ENCODE measurements around the gene ORC6. TPM values are rescaled to one million over a fixed set of nuclear protein-coding genes. Genes with fewer than 3 reads are reported as not detected.

Gene ORC6
- total RNA-seq, 2 experiments from 2014 or later = 29.2 to 37.5 TPM

- H3K4me3 Mint-ChIP-seq = no peak overlapping the region
- CTCF ChIA-PET = interaction anchor here (1.4 kb wide), 1 partner anchor 10 kb away, joined by 5 read pairs; no protein-coding TSS in a partner anchor
- H3K27ac Mint-ChIP-seq = no peak overlapping the region
- no peaks in the 10 kb centered on the region for H3K4me1 Mint-ChIP-seq
- H3K9me3 Mint-ChIP-seq = peaks cover 7% of the 10 kb centered on the region
- H3K27me3 Mint-ChIP-seq = no peaks in the 10 kb centered on the region
- POLR2A ChIA-PET = no interaction called here
- H3K36me3 Mint-ChIP-seq (ENCODE audit: low read depth) = no peaks in the 10 kb centered on the region
- no peak for DNase-seq
These were observed 40.0 kb downstream of the ORC6 start for GRCh38 chr16:46729326-46729995.

- Mint-ChIP-seq H3K27ac (no peak overlapping the region), H3K4me3 (no peak overlapping the region), H3K36me3 (ENCODE audit: low read depth) (no peaks in the 10 kb centered on the region), H3K4me1 (no peaks in the 10 kb centered on the region), H3K9me3 (peaks cover 6% of the 10 kb centered on the region), H3K27me3 (no peaks in the 10 kb centered on the region)
- ChIA-PET POLR2A (no interaction called here), CTCF (no interaction called here)
- no peak for DNase-seq
These were observed 40.7 kb downstream of the ORC6 start for GRCh38 chr16:46730126-46730525.

DNA sequence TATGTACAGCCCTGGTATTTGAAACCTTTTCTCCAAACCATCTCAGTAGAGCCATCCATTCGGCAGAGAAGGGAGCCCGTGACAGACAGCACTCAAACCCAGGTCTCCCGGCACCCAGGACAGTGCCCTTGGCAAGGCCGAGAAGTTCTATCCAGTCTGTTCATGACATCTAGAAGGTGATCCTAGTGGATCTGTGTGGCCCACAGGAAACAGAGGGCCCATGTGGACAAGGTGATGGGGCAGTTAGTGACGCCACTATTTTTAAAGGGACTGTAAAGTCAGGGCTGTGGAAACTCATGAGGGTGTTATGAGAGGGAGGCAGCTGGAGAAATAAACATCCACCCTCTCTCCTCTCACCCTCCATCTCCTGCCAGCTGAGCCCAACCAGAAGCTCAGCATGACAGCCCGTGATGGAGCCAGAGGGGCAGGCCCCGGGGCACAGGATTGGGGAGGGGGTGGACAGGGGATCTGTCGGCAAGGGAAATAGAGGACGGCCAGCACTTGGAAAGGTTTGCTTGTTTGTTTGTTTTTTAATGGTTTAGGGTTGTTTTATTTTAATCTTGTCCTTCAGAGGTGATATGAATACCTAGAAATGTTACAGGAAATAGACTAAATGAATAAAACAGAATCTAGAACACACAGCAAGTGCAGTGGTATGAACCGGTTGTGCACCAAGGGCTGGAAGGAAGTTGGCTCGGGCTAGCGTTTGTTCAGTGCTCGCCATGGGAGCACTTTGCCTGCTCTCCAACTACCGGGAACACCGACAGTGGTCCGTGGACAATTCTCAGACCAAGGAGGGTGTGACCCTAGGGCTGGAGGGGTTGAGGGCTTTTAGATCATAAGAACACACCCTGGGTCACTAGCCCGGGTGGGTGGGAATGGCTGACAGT is 41.6 kb downstream of the ORC6 start:
- ChIA-PET POLR2A (no interaction called here), CTCF (no interaction called here)
- Mint-ChIP-seq H3K27ac (no peak overlapping the region), H3K9me3 (peaks cover under 1% of the 10 kb centered on the region), H3K4me1 (no peaks in the 10 kb centered on the region), H3K4me3 (no peak overlapping the region), H3K27me3 (no peaks in the 10 kb centered on the region), H3K36me3 (ENCODE audit: low read depth) (no peaks in the 10 kb centered on the region)
- no peak for DNase-seq

GRCh38 chr16:46731691-46732555 is 42.5 kb downstream of the ORC6 start:
- POLR2A ChIA-PET = no interaction called here
- Mint-ChIP-seq H3K27ac (no peak overlapping the region), H3K4me3 (no peak overlapping the region), H3K9me3 (no peaks in the 10 kb centered on the region), H3K4me1 (no peaks in the 10 kb centered on the region), H3K27me3 (no peaks in the 10 kb centered on the region), H3K36me3 (ENCODE audit: low read depth) (no peaks in the 10 kb centered on the region)
- CTCF ChIA-PET = interaction anchor here (2.2 kb wide), 1 partner anchor 33 kb away, joined by 4 read pairs; no protein-coding TSS in a partner anchor
- no peak for DNase-seq

DNA sequence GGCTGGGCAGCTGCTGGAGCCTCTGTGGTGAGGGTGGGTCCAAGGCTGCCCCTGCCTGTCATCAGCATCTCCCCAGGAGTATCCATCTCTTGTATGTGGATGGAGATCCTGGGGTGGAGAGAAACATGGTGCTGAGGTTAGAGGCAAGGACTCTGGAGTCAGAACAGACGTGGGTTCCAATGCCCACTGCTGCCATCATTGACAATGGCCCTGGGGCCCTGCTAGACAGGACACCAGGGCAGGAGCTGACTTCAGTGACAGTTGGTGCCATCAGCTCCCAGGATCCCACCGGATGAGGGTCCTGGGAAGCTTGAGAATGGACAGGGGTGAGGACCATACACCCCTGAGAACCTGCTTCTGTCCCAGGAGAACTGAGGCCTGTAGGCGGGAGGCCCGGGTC is 43.1 kb downstream of the ORC6 start:
- no peak for DNase-seq
- Mint-ChIP-seq H3K27ac (no peak overlapping the region), H3K36me3 (ENCODE audit: low read depth) (no peaks in the 10 kb centered on the region), H3K27me3 (no peaks in the 10 kb centered on the region), H3K4me3 (no peak overlapping the region), H3K9me3 (no peaks in the 10 kb centered on the region), H3K4me1 (no peaks in the 10 kb centered on the region)
- POLR2A ChIA-PET = no interaction called here
- CTCF ChIA-PET = interaction anchor here (2.2 kb wide), 1 partner anchor 33 kb away, joined by 4 read pairs; no protein-coding TSS in a partner anchor

DNA sequence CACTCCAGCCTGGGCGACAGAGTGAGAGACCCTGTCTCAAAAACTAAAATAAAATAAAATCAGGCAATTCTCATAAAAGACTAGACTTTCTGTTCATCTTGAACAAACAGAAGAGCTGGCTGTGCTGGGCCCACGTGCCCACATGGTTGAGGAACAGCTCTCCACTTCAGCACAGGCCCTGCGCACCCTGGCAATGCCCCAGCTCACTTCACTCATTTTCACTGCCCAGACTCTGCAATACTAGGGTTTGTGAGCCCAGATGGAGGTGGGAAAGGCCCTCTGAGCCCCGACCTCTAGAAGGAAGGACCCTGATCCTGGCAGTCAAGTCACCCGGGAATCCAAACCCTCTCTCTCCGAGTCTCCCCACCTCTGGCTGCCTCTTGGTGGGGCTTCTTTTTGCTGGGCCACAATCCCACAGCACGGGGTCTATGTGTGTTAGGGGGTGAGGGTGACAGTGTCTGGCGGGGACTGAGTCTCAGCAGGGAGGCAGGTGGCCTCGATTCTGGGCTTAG is 43.9 kb downstream of the ORC6 start:
- ChIA-PET CTCF (interaction anchor here (2.2 kb wide), 1 partner anchor 34 kb away, joined by 4 read pairs; no protein-coding TSS in a partner anchor), POLR2A (no interaction called here)
- no peaks in the 10 kb centered on the region for H3K9me3 Mint-ChIP-seq
- no peak for DNase-seq
- H3K4me3 Mint-ChIP-seq = no peak overlapping the region
- no peak overlapping the region for H3K27ac Mint-ChIP-seq
- H3K36me3 Mint-ChIP-seq (ENCODE audit: low read depth) = no peaks in the 10 kb centered on the region
- no peaks in the 10 kb centered on the region for H3K4me1 Mint-ChIP-seq
- H3K27me3 Mint-ChIP-seq = no peaks in the 10 kb centered on the region

GRCh38 chr16:46736695-46737094 is 47.2 kb downstream of the ORC6 start:
- H3K27ac Mint-ChIP-seq = no peak overlapping the region
- no peaks in the 10 kb centered on the region for H3K36me3 Mint-ChIP-seq (ENCODE audit: low read depth)
- no peak for DNase-seq
- H3K9me3 Mint-ChIP-seq = no peaks in the 10 kb centered on the region
- CTCF ChIA-PET = interaction anchor here (1.0 kb wide), 1 partner anchor 17 kb away, joined by 3 read pairs; no protein-coding TSS in a partner anchor
- H3K4me3 Mint-ChIP-seq = no peak overlapping the region
- POLR2A ChIA-PET = no interaction called here
- no peaks in the 10 kb centered on the region for H3K27me3 Mint-ChIP-seq
- no peaks in the 10 kb centered on the region for H3K4me1 Mint-ChIP-seq

DNA sequence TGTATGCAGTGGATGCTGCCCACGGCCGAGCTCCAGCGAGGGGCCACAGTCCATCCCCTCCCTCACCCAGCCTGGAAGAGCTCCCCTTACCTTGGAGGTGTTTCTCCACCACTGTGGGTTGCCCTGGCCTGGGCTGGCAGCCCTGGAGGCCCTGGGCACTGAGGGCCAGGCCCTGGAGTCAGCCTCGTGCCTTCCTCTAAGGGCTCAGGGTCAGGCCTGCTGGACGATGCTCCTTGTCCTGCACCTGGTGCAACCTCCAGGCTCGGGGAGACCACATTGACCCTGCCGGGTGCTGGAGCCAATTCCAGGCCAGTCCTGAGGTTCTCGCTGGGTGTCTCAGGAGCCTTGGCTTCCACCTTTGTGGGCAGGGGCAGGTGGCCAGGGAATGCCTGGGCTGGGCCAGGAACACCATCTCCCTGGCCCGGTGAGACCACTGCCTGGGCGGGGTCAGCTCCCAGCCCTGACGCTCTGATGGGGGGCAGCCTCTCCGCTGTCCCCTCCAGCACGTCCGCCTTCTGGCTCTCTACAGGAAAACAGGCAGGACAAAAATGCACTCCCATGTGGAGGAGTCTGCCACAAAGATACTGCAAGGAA is 48.3 kb downstream of the ORC6 start:
- POLR2A ChIA-PET = no interaction called here
- DNase-seq = no peak
- Mint-ChIP-seq H3K27ac (no peak overlapping the region), H3K36me3 (ENCODE audit: low read depth) (no peaks in the 10 kb centered on the region), H3K4me3 (no peak overlapping the region), H3K4me1 (no peaks in the 10 kb centered on the region), H3K27me3 (no peaks in the 10 kb centered on the region), H3K9me3 (no peaks in the 10 kb centered on the region)
- CTCF ChIA-PET = no interaction called here

DNA sequence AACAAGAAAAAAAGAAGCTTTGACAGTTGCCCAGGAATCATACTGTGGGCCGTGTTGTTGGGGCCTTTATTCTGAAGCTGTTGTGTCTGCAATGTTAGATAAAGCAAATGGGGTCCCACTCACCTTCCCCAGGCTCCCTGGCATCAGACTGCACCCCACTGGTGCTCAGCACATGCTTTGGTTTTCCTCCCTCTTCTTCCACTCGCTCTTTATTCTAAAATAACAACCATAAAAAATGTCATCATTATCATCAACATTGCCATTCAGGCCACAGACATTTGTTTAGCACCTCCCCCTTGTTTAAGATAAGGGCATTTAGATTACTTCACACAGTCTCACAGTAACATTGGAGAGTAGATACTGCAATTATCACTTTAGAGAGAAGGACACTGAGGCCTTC is 50.5 kb downstream of the ORC6 start:
- H3K4me1 Mint-ChIP-seq = peaks cover 7% of the 10 kb centered on the region
- no peak for DNase-seq
- no peaks in the 10 kb centered on the region for H3K27me3 Mint-ChIP-seq
- no peaks in the 10 kb centered on the region for H3K36me3 Mint-ChIP-seq (ENCODE audit: low read depth)
- no peak overlapping the region for H3K4me3 Mint-ChIP-seq
- ChIA-PET CTCF (interaction anchor here (1.2 to 2.0 kb wide), 2 partner anchors 11 to 16 kb away, joined by 3 to 5 read pairs; no protein-coding TSS in a partner anchor), POLR2A (no interaction called here)
- no peaks in the 10 kb centered on the region for H3K9me3 Mint-ChIP-seq
- no peak overlapping the region for H3K27ac Mint-ChIP-seq

DNA sequence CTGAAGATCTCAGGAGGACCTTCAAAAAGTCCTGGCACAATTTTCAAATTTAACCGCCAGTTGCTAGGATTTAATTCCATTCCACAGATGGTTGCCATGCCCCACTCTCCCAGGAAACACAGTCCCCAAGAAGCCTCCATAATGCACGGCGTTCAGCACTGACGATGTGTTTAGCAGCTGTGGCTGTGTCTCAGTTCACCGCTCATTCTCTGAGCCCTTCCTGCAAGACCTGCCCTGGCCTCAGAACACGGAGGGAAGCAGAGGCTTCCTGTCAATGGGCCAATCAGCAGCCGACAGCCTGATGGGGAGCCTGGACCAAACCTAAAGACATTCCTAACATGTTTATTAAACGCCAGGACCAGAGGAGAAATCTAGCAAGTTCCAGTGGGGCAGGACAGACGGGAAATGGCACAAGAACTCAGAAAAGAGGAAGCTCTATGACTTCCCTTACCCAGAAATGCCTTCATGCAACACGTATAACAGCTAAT is 53.8 kb downstream of the ORC6 start:
- H3K27ac Mint-ChIP-seq = peak overlapping the region; percentile 68
- ChIA-PET POLR2A (no interaction called here), CTCF (interaction anchor here (1.3 kb wide), 1 partner anchor 15 kb away, joined by 3 read pairs; no protein-coding TSS in a partner anchor)
- H3K27me3 Mint-ChIP-seq = no peaks in the 10 kb centered on the region
- no peaks in the 10 kb centered on the region for H3K9me3 Mint-ChIP-seq
- peaks cover 7% of the 10 kb centered on the region for H3K4me1 Mint-ChIP-seq
- H3K36me3 Mint-ChIP-seq (ENCODE audit: low read depth) = no peaks in the 10 kb centered on the region
- no peak overlapping the region for H3K4me3 Mint-ChIP-seq
- peak; percentile 8 for DNase-seq

DNA sequence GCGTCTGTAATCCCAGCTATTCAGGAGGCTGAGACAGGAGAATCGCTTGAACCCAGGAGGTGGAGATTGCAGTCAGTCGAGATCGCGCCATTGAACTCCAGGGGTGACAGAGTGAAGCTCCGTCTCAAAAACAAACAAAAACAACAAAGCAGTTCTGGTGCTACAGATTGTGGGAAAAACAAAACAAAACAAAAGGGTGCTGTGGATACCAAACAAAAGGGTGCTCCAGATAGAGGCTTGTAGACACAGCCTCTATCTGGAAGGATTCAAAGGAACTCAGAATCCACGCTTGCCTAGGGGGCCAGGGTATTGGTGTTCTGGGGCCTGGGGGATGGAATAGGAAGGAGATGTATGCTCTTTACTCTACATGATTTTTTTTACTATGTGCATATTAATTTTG is 56.2 kb downstream of the ORC6 start:
- ChIA-PET CTCF (no interaction called here), POLR2A (no interaction called here)
- Mint-ChIP-seq H3K9me3 (no peaks in the 10 kb centered on the region), H3K36me3 (ENCODE audit: low read depth) (no peaks in the 10 kb centered on the region), H3K27me3 (no peaks in the 10 kb centered on the region), H3K4me3 (no peak overlapping the region), H3K27ac (no peak overlapping the region), H3K4me1 (peaks cover 7% of the 10 kb centered on the region)
- DNase-seq = no peak

All from activated CD4-positive, alpha-beta T cell treated with anti-CD3 and anti-CD28 coated beads, Interleukin-2, amount 10 ng/mL, durations not matched to agents 7 days and 5 days (primary cell).